NOMO-1 treated with DMSO at 0.1 percent for 48 hours (cell line): ENCODE measurements around the gene ANP32B.
"Not testable (repeated sequence)": the region's sequence is repeated elsewhere in the genome, so short reads cannot be mapped to it uniquely, and the experiment has no call there.

Experiments
- DNase-seq: peaks from one replicate; lab custom pipeline; 2025; ENCODE audit not compliant: unreplicated experiment; lab: John Stamatoyannopoulos, UW

The ANP32B gene

GRCh38 chr9:97962575-97962974 is 20.6 kb upstream of the ANP32B start:
- no peak for DNase-seq

- no peak for DNase-seq
These were observed 19.9 kb upstream of the ANP32B start for GRCh38 chr9:97963232-97963631.

- no peak for DNase-seq
These were observed 18.2 kb upstream of the ANP32B start for GRCh38 chr9:97964901-97965300.

- DNase-seq, result peak; percentile 51
These were observed 16.6 kb upstream of the ANP32B start for GRCh38 chr9:97966493-97966892.

GRCh38 chr9:97969014-97969413 is 14.1 kb upstream of the ANP32B start:
- no peak for DNase-seq

GRCh38 chr9:97970165-97970564 is 13.0 kb upstream of the ANP32B start:
- no peak for DNase-seq

- DNase-seq, result no peak
These were observed 10.4 kb upstream of the ANP32B start for GRCh38 chr9:97972753-97973152.

GRCh38 chr9:97975376-97975775 is 7.8 kb upstream of the ANP32B start:
- no peak for DNase-seq

GRCh38 chr9:97976633-97977032 is 6.5 kb upstream of the ANP32B start:
- not testable (repeated sequence) for DNase-seq

- DNase-seq, result no peak
These were observed 4.6 kb upstream of the ANP32B start for GRCh38 chr9:97978371-97979130.

GRCh38 chr9:97979788-97980478 is 3.2 kb upstream of the ANP32B start:
- no peak for DNase-seq

- DNase-seq, result no peak
These were observed 2.7 kb upstream of the ANP32B start for GRCh38 chr9:97980479-97980803.

- DNase-seq, result no peak
These were observed 2.0 kb upstream of the ANP32B start for GRCh38 chr9:97980918-97981845.

GRCh38 chr9:97981846-97982682 is 1.1 kb upstream of the ANP32B start:
- no peak for DNase-seq

GRCh38 chr9:97983589-97984187 is 547 bp downstream of the ANP32B start:
- peak; percentile 14 for DNase-seq

GRCh38 chr9:97984188-97985057 is 1.3 kb downstream of the ANP32B start:
- DNase-seq, result peak; percentile 53

GRCh38 chr9:97985058-97985861 is 2.1 kb downstream of the ANP32B start:
- DNase-seq, result no peak

GRCh38 chr9:97987487-97987886 is 4.3 kb downstream of the ANP32B start:
- no peak for DNase-seq

- DNase-seq, result no peak
These were observed 7.1 kb downstream of the ANP32B start for GRCh38 chr9:97990259-97990658.
